Activated CD4-positive, alpha-beta T cell treated with anti-CD3 and anti-CD28 coated beads for 36 hours (primary cell): ENCODE results near the gene GALNTL6. TPM values are rescaled to one million over a fixed set of nuclear protein-coding genes. Genes with fewer than 3 reads are reported as not detected.

Experiments
- ATAC-seq: fragments of 200-7000 bp; cut with Tn5 transposase; one replicate; pipeline ENCODE4 v1.10.0; 2021; ENCODE audit warnings: mild to moderate bottlenecking, moderate library complexity
- CTCF ChIA-PET: fragments of 350-600 bp; sonication (Branson Sonifier 250); formaldehyde crosslinking; loops from one replicate; lab custom pipeline; 2021; ENCODE audit warnings: antibody characterized with exemption; lab: Charles Lee
- POLR2A ChIA-PET: fragments of 350-600 bp; sonication (Branson Sonifier 250); formaldehyde crosslinking; loops from one replicate; lab custom pipeline; 2021; ENCODE audit warnings: antibody characterized with exemption, inconsistent platforms; lab: Charles Lee
- DNase-seq: peaks from one replicate; pipeline ENCODE4 v3.0.0-alpha.2; 2020
- H3K27ac Mint-ChIP-seq: one replicate; pipeline ENCODE4 v1.8.0; 2021; ENCODE audit warnings: mixed read lengths
- H3K27me3 Mint-ChIP-seq: one replicate; pipeline ENCODE4 v1.8.0; 2021; ENCODE audit warnings: mixed read lengths
- H3K36me3 Mint-ChIP-seq: one replicate; pipeline ENCODE4 v1.8.0; 2021; ENCODE audit warnings: low read depth, mixed read lengths
- H3K4me1 Mint-ChIP-seq: one replicate; pipeline ENCODE4 v1.8.0; 2021; ENCODE audit warnings: mixed read lengths
- H3K4me3 Mint-ChIP-seq: one replicate; pipeline ENCODE4 v1.8.0; 2021; ENCODE audit warnings: mild to moderate bottlenecking, moderate library complexity, mixed read lengths
- H3K9me3 Mint-ChIP-seq: one replicate; pipeline ENCODE4 v1.8.0; 2021; ENCODE audit warnings: low read depth, mixed read lengths
- intact Hi-C, 2 experiments: fragments of 100-400 bp; cut with DNase I in 1 of 2; cut with micrococcal nuclease in 1 of 2; formaldehyde crosslinking; loops; one replicate each; pipeline versions ENCODE4 v1.14.2 to v1.15.1; 2022 to 2024; cut with DNase I, micrococcal nuclease
- total RNA-seq, 2 experiments: library from RNA; stranded (reverse); gene quantifications; one replicate each; pipeline ENCODE4 v1.2.3, GENCODE V29; 2021

GALNTL6 gene
- total RNA-seq, 2 experiments from 2014 or later, result not detected

- Mint-ChIP-seq H3K9me3 (no peaks in the 10 kb centered on the region), H3K4me3 (no peak overlapping the region), H3K27me3 (no peaks in the 10 kb centered on the region), H3K36me3 (no peaks in the 10 kb centered on the region), H3K4me1 (no peaks in the 10 kb centered on the region), H3K27ac (no peak overlapping the region)
- intact Hi-C loops, result no loop called here
- POLR2A ChIA-PET, result no interaction called here
- DNase-seq, result no peak
- ATAC-seq, result no peak
- CTCF ChIA-PET, result no interaction called here
These were observed 141.4 kb downstream of the GALNTL6 start for GRCh38 chr4:171954650-171955049.

- Mint-ChIP-seq H3K9me3 (no peaks in the 10 kb centered on the region), H3K36me3 (no peaks in the 10 kb centered on the region), H3K27ac (no peak overlapping the region), H3K4me3 (no peak overlapping the region), H3K4me1 (no peaks in the 10 kb centered on the region), H3K27me3 (no peaks in the 10 kb centered on the region)
- POLR2A ChIA-PET, result no interaction called here
- intact Hi-C loops, result no loop called here
- CTCF ChIA-PET, result no interaction called here
- ATAC-seq (no peak), DNase-seq (no peak)
These were observed 143.5 kb downstream of the GALNTL6 start for GRCh38 chr4:171956678-171957077.

DNA sequence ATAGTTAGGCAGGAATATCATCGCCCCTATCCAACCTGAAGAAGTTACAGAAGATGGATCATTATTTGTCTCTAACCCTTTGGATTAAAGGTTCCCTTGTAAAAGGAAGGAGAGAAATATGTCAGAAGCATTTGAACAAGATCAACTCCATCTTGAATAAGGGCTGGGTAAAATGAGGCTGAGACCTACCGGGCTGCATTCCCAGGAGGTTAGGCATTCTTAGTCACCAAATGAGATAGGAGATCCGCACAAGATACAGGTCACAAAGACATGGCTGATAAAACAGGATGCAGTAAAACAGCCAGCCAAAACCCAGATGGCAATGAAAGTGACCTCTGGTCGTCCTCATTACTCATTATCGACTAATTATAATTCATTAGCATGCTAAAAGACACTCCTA is 148.9 kb downstream of the GALNTL6 start:
- intact Hi-C loops, result no loop called here
- CTCF ChIA-PET, result no interaction called here

GRCh38 chr4:171966356-171966755 is 153.2 kb downstream of the GALNTL6 start:
- intact Hi-C loops, result no loop called here
- Mint-ChIP-seq H3K27me3 (no peaks in the 10 kb centered on the region), H3K9me3 (peaks cover 5% of the 10 kb centered on the region), H3K4me3 (no peak overlapping the region), H3K27ac (no peak overlapping the region), H3K4me1 (no peaks in the 10 kb centered on the region), H3K36me3 (no peaks in the 10 kb centered on the region)
- ChIA-PET POLR2A (no interaction called here), CTCF (no interaction called here)
- ATAC-seq (no peak), DNase-seq (no peak)

More for the DNA sequence above, 148.9 kb downstream of the GALNTL6 start:
- Mint-ChIP-seq H3K4me3 (no peak overlapping the region), H3K9me3 (no peaks in the 10 kb centered on the region), H3K4me1 (no peaks in the 10 kb centered on the region), H3K27ac (no peak overlapping the region), H3K27me3 (no peaks in the 10 kb centered on the region), H3K36me3 (no peaks in the 10 kb centered on the region)
- ATAC-seq (no peak), DNase-seq (no peak)
- POLR2A ChIA-PET, result no interaction called here

DNA sequence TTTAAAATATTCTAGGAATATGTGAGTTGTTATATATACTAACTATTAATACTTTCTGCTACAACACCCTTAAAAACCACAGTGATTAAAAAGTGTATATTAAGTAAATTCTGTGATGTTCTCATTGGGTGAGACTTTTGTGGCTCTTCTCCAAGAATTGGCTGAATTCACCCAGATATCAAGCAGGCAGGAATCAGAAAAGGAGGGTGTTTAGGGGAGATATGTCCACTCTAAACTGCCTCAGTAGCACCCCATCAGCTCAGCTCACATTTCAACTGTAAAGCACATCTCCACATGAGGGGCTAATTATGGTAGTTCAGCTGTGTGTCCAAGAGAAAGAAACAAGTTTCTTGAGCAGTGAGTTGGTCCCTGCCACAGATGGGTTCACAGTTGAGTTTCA is 165.0 kb downstream of the GALNTL6 start:
- no peak overlapping the region for H3K4me3 Mint-ChIP-seq
- no peaks in the 10 kb centered on the region for H3K4me1 Mint-ChIP-seq
- no peaks in the 10 kb centered on the region for H3K27me3 Mint-ChIP-seq
- DNase-seq (no peak), ATAC-seq (no peak)
- no peaks in the 10 kb centered on the region for H3K36me3 Mint-ChIP-seq
- POLR2A ChIA-PET, result no interaction called here
- peaks cover 2% of the 10 kb centered on the region for H3K9me3 Mint-ChIP-seq
- intact Hi-C loops, result no loop called here
- CTCF ChIA-PET, result no interaction called here
- H3K27ac Mint-ChIP-seq, result no peak overlapping the region

DNA sequence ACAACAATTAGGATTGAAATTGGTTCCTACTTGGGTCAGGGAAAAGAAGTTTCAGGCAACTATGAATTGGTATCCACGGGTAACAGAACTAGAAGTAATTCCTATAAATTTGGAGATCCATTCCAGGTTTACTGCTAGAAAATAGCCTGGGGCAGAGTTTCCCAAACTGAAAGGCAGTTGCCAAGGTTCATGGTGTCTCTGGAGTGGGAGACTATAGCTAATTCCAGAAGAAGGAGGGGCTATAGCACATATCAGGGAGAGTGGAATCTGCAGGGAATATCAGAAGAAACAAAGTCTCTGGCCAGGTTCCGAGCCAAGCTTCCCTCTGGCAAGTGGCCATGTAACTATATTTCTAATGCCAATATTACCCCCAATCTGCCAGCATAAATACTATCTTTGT is 166.3 kb downstream of the GALNTL6 start:
- no peak for DNase-seq
- intact Hi-C loops, result no loop called here
- peaks cover 2% of the 10 kb centered on the region for H3K9me3 Mint-ChIP-seq
- no peak overlapping the region for H3K27ac Mint-ChIP-seq
- CTCF ChIA-PET, result no interaction called here
- H3K36me3 Mint-ChIP-seq, result no peaks in the 10 kb centered on the region
- H3K27me3 Mint-ChIP-seq, result no peaks in the 10 kb centered on the region
- no peak for ATAC-seq
- POLR2A ChIA-PET, result no interaction called here
- H3K4me3 Mint-ChIP-seq, result no peak overlapping the region
- H3K4me1 Mint-ChIP-seq, result no peaks in the 10 kb centered on the region

GRCh38 chr4:171981185-171981584 is 168.0 kb downstream of the GALNTL6 start:
- Mint-ChIP-seq H3K27me3 (no peaks in the 10 kb centered on the region), H3K4me3 (no peak overlapping the region), H3K4me1 (no peaks in the 10 kb centered on the region), H3K36me3 (no peaks in the 10 kb centered on the region), H3K27ac (no peak overlapping the region), H3K9me3 (peaks cover 2% of the 10 kb centered on the region)
- ATAC-seq (no peak), DNase-seq (no peak)
- CTCF ChIA-PET, result no interaction called here
- intact Hi-C loops, result no loop called here
- POLR2A ChIA-PET, result no interaction called here

GRCh38 chr4:171983935-171984805 is 171.0 kb downstream of the GALNTL6 start:
- intact Hi-C loops, result no loop called here
- Mint-ChIP-seq H3K9me3 (peaks cover 2% of the 10 kb centered on the region), H3K27me3 (no peaks in the 10 kb centered on the region), H3K36me3 (no peaks in the 10 kb centered on the region), H3K27ac (no peak overlapping the region), H3K4me1 (no peaks in the 10 kb centered on the region), H3K4me3 (no peak overlapping the region)
- no peak for DNase-seq
- ChIA-PET POLR2A (no interaction called here), CTCF (interaction anchor here (0.6 kb wide), 1 partner anchor 29 kb away, joined by 3 read pairs; no protein-coding TSS in a partner anchor)
- no peak for ATAC-seq

- Mint-ChIP-seq H3K4me3 (no peak overlapping the region), H3K9me3 (no peaks in the 10 kb centered on the region), H3K4me1 (no peaks in the 10 kb centered on the region), H3K27ac (no peak overlapping the region), H3K27me3 (no peaks in the 10 kb centered on the region), H3K36me3 (no peaks in the 10 kb centered on the region)
- intact Hi-C loops, result no loop called here
- ChIA-PET CTCF (interaction anchor here (0.6 kb wide), 1 partner anchor 30 kb away, joined by 3 read pairs; no protein-coding TSS in a partner anchor), POLR2A (no interaction called here)
- no peak for ATAC-seq
- DNase-seq, result no peak
These were observed 171.9 kb downstream of the GALNTL6 start for GRCh38 chr4:171985129-171985528.

DNA sequence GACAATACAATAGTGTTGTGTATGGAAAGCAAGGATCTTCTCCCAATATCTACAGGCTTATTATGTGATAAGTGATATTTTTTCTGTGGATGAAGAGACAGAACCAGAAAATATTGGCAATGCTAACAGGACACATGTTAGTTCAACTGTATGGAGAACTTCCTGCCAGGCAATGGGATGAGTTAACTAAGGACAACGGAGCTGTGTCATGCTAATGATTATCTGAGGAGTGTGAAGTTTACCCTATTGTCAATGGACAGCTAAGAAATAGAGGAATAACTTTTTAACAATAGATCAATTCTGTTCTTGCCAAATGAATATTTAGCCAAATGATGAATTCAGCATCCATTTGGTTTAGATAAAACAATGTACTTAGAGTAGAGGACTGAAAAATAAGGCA is 180.0 kb downstream of the GALNTL6 start:
- no peak overlapping the region for H3K27ac Mint-ChIP-seq
- ATAC-seq, result no peak
- POLR2A ChIA-PET, result no interaction called here

GRCh38 chr4:172007889-172008288 is 194.7 kb downstream of the GALNTL6 start:
- Mint-ChIP-seq H3K36me3 (no peaks in the 10 kb centered on the region), H3K27me3 (no peaks in the 10 kb centered on the region), H3K9me3 (peaks cover 2% of the 10 kb centered on the region), H3K4me3 (no peak overlapping the region), H3K4me1 (no peaks in the 10 kb centered on the region), H3K27ac (no peak overlapping the region)
- intact Hi-C loops, result no loop called here
- CTCF ChIA-PET, result no interaction called here
- POLR2A ChIA-PET, result no interaction called here
- DNase-seq (no peak), ATAC-seq (no peak)

More for the DNA sequence above, 180.0 kb downstream of the GALNTL6 start:
- H3K4me3 Mint-ChIP-seq, result no peak overlapping the region
- DNase-seq, result no peak
- H3K9me3 Mint-ChIP-seq, result peaks cover 3% of the 10 kb centered on the region
- CTCF ChIA-PET, result no interaction called here
- no peaks in the 10 kb centered on the region for H3K4me1 Mint-ChIP-seq
- H3K36me3 Mint-ChIP-seq, result no peaks in the 10 kb centered on the region
- intact Hi-C loops, result no loop called here
- no peaks in the 10 kb centered on the region for H3K27me3 Mint-ChIP-seq

DNA sequence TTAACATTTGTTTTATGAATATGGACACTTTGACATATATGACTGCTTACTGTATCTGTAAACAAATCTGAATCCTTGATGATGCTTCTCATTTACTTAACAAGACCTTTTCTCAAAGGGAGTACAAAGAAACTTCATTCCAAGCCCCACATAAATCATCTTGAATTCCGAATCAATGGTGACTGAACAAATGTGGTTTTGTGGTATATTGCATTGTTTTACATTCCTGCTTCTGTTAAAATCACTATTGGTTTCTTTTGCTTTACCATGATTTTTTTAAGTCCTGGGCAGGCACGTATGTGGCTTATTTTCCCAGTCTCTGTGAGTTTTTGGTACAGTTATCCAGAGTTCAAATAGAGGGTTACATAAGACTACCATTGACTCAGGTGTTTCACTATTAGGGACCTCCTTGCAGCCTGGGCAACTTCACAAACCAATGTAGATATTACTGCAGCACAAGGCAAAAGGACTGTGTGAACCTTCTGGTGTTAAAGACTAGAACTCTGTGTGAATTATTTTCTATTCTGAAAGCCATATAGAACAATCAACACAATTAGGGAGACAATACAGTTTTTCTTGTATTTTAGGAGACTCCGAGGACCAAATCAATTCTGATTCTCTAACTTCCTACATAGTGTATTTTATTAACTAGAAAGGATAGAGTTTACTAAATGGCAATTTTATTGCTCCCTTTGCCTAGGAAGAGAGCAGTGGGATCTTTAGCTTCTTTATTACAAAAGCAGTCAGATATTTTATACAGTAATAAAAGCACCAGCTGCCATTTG is 196.4 kb downstream of the GALNTL6 start:
- H3K36me3 Mint-ChIP-seq, result no peaks in the 10 kb centered on the region
- no peaks in the 10 kb centered on the region for H3K27me3 Mint-ChIP-seq
- H3K27ac Mint-ChIP-seq, result no peak overlapping the region
- POLR2A ChIA-PET, result no interaction called here
- intact Hi-C loops, result no loop called here
- no peak overlapping the region for H3K4me3 Mint-ChIP-seq
- no peak for ATAC-seq
- no peaks in the 10 kb centered on the region for H3K4me1 Mint-ChIP-seq
- peaks cover 9% of the 10 kb centered on the region for H3K9me3 Mint-ChIP-seq
- CTCF ChIA-PET, result no interaction called here
- no peak for DNase-seq
